ENCODE results near the gene NCMAP.

The NCMAP gene

GRCh38 chr1:24644100-24644384 lies 88.2 kb downstream of the NCMAP start:
- H3K27me3 ChIP-seq (replicated peaks; ENCODE audit: insufficient read depth, low read length) = no peaks in the 10 kb centered on the region
- H3K9me2 ChIP-seq (replicated peaks; ENCODE audit: insufficient read depth, low read length) = no peaks in the 10 kb centered on the region
- peaks cover 18% of the 10 kb centered on the region for H3K36me3 ChIP-seq (replicated peaks; ENCODE audit: insufficient read depth, low read length)
- peaks cover 27% of the 10 kb centered on the region; the same call in 1 of the 2 replicates for H4K20me1 ChIP-seq (ENCODE audit: insufficient read depth, low read length)
- peaks cover 10% of the 10 kb centered on the region for H3F3A ChIP-seq (ENCODE audit: insufficient read depth, low read length)
- H3K9ac ChIP-seq (ENCODE audit: low read length) = peak overlapping the region; percentile 96
- no peaks in the 10 kb centered on the region for H3K9me3 ChIP-seq (replicated peaks; ENCODE audit: insufficient read depth, low read length)
- H3K79me2 ChIP-seq (ENCODE audit: low read length) = peaks cover 60% of the 10 kb centered on the region
- no peak for DNase-seq
- H3K4me1 ChIP-seq (ENCODE audit: low read length) = peaks cover 26% of the 10 kb centered on the region
- H3K4me2 ChIP-seq (ENCODE audit: low read depth, low read length) = peak overlapping the region; percentile 86
- H3K27ac ChIP-seq (ENCODE audit: low read length) = peak overlapping the region; percentile 62; the same call in 1 of the 2 replicates
- TF ChIP-seq EZH2 (optimal IDR thresholded peaks at IDR 0.05; ENCODE audit: low read depth, low read length) = no peak
- TF ChIP-seq EZH2phosphoT487 (IDR thresholded peaks at IDR 0.05; ENCODE audit: low read length) = no peak
- TF ChIP-seq CTCF (IDR thresholded peaks at IDR 0.05; ENCODE audit: low read length) = no peak
- peak overlapping the region; percentile 76 for H3K4me3 ChIP-seq (ENCODE audit: low read length)
- H2AFZ ChIP-seq (ENCODE audit: low read length) = no peak overlapping the region

DNA sequence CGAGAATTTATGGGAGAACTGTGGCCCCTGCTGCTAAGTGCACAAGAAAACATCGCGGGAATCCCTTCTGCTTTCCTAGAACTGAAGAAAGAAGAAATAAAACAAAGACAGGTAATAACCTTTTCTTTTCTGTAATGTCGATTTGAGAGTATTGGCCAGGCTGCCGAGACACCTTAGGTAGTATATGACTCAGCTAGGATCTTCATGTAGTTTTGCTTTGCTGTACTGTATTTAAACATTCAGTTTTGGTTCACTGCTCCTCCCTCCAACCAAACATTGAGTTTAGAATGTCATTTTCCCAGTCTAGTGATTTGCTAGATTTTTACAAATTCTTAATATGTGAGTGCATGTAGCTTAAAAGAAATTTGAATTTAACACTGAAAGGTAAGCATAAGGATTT lies 93.0 kb downstream of the NCMAP start:
- no peak overlapping the region for H2AFZ ChIP-seq (ENCODE audit: low read length)
- no peaks in the 10 kb centered on the region for H3K9me2 ChIP-seq (replicated peaks; ENCODE audit: insufficient read depth, low read length)
- no peak overlapping the region for H3K4me3 ChIP-seq (ENCODE audit: low read length)
- peaks cover 27% of the 10 kb centered on the region; the same call in 1 of the 2 replicates for H4K20me1 ChIP-seq (ENCODE audit: insufficient read depth, low read length)
- no peak for TF ChIP-seq EZH2 (optimal IDR thresholded peaks at IDR 0.05; ENCODE audit: low read depth, low read length)
- TF ChIP-seq CTCF (IDR thresholded peaks at IDR 0.05; ENCODE audit: low read length) = no peak
- no peak for TF ChIP-seq EZH2phosphoT487 (IDR thresholded peaks at IDR 0.05; ENCODE audit: low read length)
- no peaks in the 10 kb centered on the region for H3K9me3 ChIP-seq (replicated peaks; ENCODE audit: insufficient read depth, low read length)
- no peak overlapping the region for H3K27ac ChIP-seq (ENCODE audit: low read length)
- peaks cover 40% of the 10 kb centered on the region for H3K36me3 ChIP-seq (replicated peaks; ENCODE audit: insufficient read depth, low read length)
- H3K9ac ChIP-seq (ENCODE audit: low read length) = no peak overlapping the region
- no peaks in the 10 kb centered on the region for H3F3A ChIP-seq (ENCODE audit: insufficient read depth, low read length)
- H3K27me3 ChIP-seq (replicated peaks; ENCODE audit: insufficient read depth, low read length) = no peaks in the 10 kb centered on the region
- H3K79me2 ChIP-seq (ENCODE audit: low read length) = peaks cover 94% of the 10 kb centered on the region
- peaks cover 14% of the 10 kb centered on the region for H3K4me1 ChIP-seq (ENCODE audit: low read length)
- no peak for DNase-seq
- no peak overlapping the region for H3K4me2 ChIP-seq (ENCODE audit: low read depth, low read length)

GRCh38 chr1:24652382-24652781 lies 96.5 kb downstream of the NCMAP start:
- Histone ChIP-seq H3K9me3 (replicated peaks; ENCODE audit: insufficient read depth, low read length) (no peaks in the 10 kb centered on the region), H2AFZ (ENCODE audit: low read length) (no peak overlapping the region), H3K4me1 (ENCODE audit: low read length) (no peaks in the 10 kb centered on the region), H3K79me2 (ENCODE audit: low read length) (peaks cover 94% of the 10 kb centered on the region), H3K9me2 (replicated peaks; ENCODE audit: insufficient read depth, low read length) (no peaks in the 10 kb centered on the region), H4K20me1 (ENCODE audit: insufficient read depth, low read length) (peaks cover 15% of the 10 kb centered on the region), H3K4me3 (ENCODE audit: low read length) (no peak overlapping the region), H3K9ac (ENCODE audit: low read length) (no peak overlapping the region), H3K27ac (ENCODE audit: low read length) (no peak overlapping the region), H3K4me2 (ENCODE audit: low read depth, low read length) (no peak overlapping the region), H3K36me3 (replicated peaks; ENCODE audit: insufficient read depth, low read length) (peaks cover 52% of the 10 kb centered on the region), H3K27me3 (replicated peaks; ENCODE audit: insufficient read depth, low read length) (no peaks in the 10 kb centered on the region), H3F3A (ENCODE audit: insufficient read depth, low read length) (no peaks in the 10 kb centered on the region)
- no peak for DNase-seq
- no peak for TF ChIP-seq EZH2phosphoT487 (IDR thresholded peaks at IDR 0.05; ENCODE audit: low read length)
- no peak for TF ChIP-seq CTCF (IDR thresholded peaks at IDR 0.05; ENCODE audit: low read length)
- TF ChIP-seq EZH2 (optimal IDR thresholded peaks at IDR 0.05; ENCODE audit: low read depth, low read length) = no peak

All from MM.1S (cell line).